NOMO-1 treated with DMSO at 0.1 percent for 48 hours (cell line): ENCODE measurements around the gene RAPGEF1.

ENCODE experiments used
- DNase-seq: peaks from one replicate; lab custom pipeline; 2025; ENCODE audit not compliant: unreplicated experiment; lab: John Stamatoyannopoulos, UW

RAPGEF1 gene

GRCh38 chr9:131593091-131593820 is 146.6 kb downstream of the RAPGEF1 start:
- DNase-seq, result no peak

GRCh38 chr9:131591845-131592208 is 148.0 kb downstream of the RAPGEF1 start:
- DNase-seq, result no peak

GRCh38 chr9:131590907-131591844 is 148.7 kb downstream of the RAPGEF1 start:
- DNase-seq, result peak; percentile 76

- DNase-seq, result no peak
Measured at GRCh38 chr9:131590449-131590848, 149.4 kb downstream of the RAPGEF1 start.

GRCh38 chr9:131589993-131590392 is 149.9 kb downstream of the RAPGEF1 start:
- DNase-seq, result no peak

GRCh38 chr9:131589124-131589711 is 150.7 kb downstream of the RAPGEF1 start:
- DNase-seq, result no peak

GRCh38 chr9:131588396-131588795 is 151.5 kb downstream of the RAPGEF1 start:
- no peak for DNase-seq

- DNase-seq, result no peak
Measured at GRCh38 chr9:131587906-131588305, 152.0 kb downstream of the RAPGEF1 start.

GRCh38 chr9:131587331-131587730 is 152.5 kb downstream of the RAPGEF1 start:
- DNase-seq, result no peak

- peak; percentile 79 for DNase-seq
Measured at GRCh38 chr9:131585375-131585774, 154.5 kb downstream of the RAPGEF1 start.

- peak; percentile 44 for DNase-seq
Measured at GRCh38 chr9:131584858-131585257, 155.0 kb downstream of the RAPGEF1 start.

- DNase-seq, result no peak
Measured at GRCh38 chr9:131583836-131584555, 155.9 kb downstream of the RAPGEF1 start.

GRCh38 chr9:131583337-131583645 is 156.6 kb downstream of the RAPGEF1 start:
- DNase-seq, result no peak

GRCh38 chr9:131582466-131583336 is 157.2 kb downstream of the RAPGEF1 start:
- no peak for DNase-seq

- DNase-seq, result no peak
Measured at GRCh38 chr9:131582056-131582455, 157.8 kb downstream of the RAPGEF1 start.

GRCh38 chr9:131580358-131580757 is 159.5 kb downstream of the RAPGEF1 start:
- no peak for DNase-seq

- no peak for DNase-seq
Measured at GRCh38 chr9:131579789-131580211, 160.1 kb downstream of the RAPGEF1 start.

GRCh38 chr9:131578731-131579504 is 161.0 kb downstream of the RAPGEF1 start:
- DNase-seq, result no peak

GRCh38 chr9:131578021-131578420 is 161.9 kb downstream of the RAPGEF1 start:
- DNase-seq, result no peak
